ENCODE data around the gene XYLT1.

XYLT1 gene

DNA sequence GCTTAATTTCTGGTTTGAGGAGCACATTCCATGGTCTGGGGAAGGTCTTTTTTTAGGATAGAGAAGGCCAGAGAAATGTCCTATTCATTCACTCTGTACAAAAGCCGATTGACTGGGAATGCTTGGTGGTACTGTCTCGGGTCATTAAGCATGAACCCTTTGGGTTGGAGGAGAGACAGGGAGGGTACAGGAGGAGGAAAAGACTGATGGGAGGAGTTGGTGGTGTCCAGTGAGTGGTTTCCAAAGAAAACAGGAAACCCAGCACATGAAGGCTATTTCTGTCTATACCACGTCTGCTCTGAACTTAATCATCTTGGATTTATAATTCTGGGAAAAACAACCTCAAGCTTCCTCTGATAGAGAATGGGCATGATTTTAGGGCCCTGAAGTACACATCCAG lies 111.9 kb downstream of the XYLT1 start:
- TF ChIP-seq BACH2 (CRISPR knock-in tag; IDR thresholded peaks at IDR 0.05; ENCODE audit: borderline replicate concordance) (no peak), ZNF70 (CRISPR knock-in tag; IDR thresholded peaks at IDR 0.05) (no peak), ARNTL (CRISPR knock-in tag; IDR thresholded peaks at IDR 0.05; ENCODE audit: borderline replicate concordance, low read depth) (no peak), ZC3H10 (CRISPR knock-in tag; IDR thresholded peaks at IDR 0.05) (no peak), ZNF565 (CRISPR knock-in tag; conservative IDR thresholded peaks at IDR 0.05; ENCODE audit: low read depth) (no peak), GLIS3 (CRISPR knock-in tag; IDR thresholded peaks at IDR 0.05) (no peak), ISL1 (CRISPR knock-in tag; IDR thresholded peaks at IDR 0.05) (no peak), ZFP3 (CRISPR knock-in tag; IDR thresholded peaks at IDR 0.05) (no peak), CSRNP3 (CRISPR knock-in tag; IDR thresholded peaks at IDR 0.05) (no peak), TOX (CRISPR knock-in tag; IDR thresholded peaks at IDR 0.05; ENCODE audit: borderline replicate concordance) (no peak), POU6F1 (CRISPR knock-in tag; IDR thresholded peaks at IDR 0.05; ENCODE audit: borderline replicate concordance, low read depth) (no peak), CSDC2 (CRISPR knock-in tag; IDR thresholded peaks at IDR 0.05) (no peak), PATZ1 (CRISPR knock-in tag; IDR thresholded peaks at IDR 0.05; ENCODE audit: borderline replicate concordance) (no peak), OSR1 (CRISPR knock-in tag; IDR thresholded peaks at IDR 0.05) (no peak), ZNF8 (CRISPR knock-in tag; IDR thresholded peaks at IDR 0.05) (no peak)
- TF ChIP-seq, protein P1, sequence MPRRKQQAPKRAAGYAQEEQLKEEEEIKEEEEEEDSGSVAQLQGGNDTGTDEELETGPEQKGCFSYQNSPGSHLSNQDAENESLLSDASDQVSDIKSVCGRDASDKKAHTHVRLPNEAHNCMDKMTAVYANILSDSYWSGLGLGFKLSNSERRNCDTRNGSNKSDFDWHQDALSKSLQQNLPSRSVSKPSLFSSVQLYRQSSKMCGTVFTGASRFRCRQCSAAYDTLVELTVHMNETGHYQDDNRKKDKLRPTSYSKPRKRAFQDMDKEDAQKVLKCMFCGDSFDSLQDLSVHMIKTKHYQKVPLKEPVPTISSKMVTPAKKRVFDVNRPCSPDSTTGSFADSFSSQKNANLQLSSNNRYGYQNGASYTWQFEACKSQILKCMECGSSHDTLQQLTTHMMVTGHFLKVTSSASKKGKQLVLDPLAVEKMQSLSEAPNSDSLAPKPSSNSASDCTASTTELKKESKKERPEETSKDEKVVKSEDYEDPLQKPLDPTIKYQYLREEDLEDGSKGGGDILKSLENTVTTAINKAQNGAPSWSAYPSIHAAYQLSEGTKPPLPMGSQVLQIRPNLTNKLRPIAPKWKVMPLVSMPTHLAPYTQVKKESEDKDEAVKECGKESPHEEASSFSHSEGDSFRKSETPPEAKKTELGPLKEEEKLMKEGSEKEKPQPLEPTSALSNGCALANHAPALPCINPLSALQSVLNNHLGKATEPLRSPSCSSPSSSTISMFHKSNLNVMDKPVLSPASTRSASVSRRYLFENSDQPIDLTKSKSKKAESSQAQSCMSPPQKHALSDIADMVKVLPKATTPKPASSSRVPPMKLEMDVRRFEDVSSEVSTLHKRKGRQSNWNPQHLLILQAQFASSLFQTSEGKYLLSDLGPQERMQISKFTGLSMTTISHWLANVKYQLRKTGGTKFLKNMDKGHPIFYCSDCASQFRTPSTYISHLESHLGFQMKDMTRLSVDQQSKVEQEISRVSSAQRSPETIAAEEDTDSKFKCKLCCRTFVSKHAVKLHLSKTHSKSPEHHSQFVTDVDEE (CRISPR knock-in tag; IDR thresholded peaks at IDR 0.05): no peak

GRCh38 chr16:17358355-17358754 lies 112.4 kb downstream of the XYLT1 start:
- TF ChIP-seq ISL1 (CRISPR knock-in tag; IDR thresholded peaks at IDR 0.05) (no peak), GLIS3 (CRISPR knock-in tag; IDR thresholded peaks at IDR 0.05) (no peak), POU6F1 (CRISPR knock-in tag; IDR thresholded peaks at IDR 0.05; ENCODE audit: borderline replicate concordance, low read depth) (no peak), ESRRG (CRISPR knock-in tag; IDR thresholded peaks at IDR 0.05) (no peak), ZNF70 (CRISPR knock-in tag; IDR thresholded peaks at IDR 0.05) (no peak), RARB (CRISPR knock-in tag; IDR thresholded peaks at IDR 0.05) (no peak), CSDC2 (CRISPR knock-in tag; IDR thresholded peaks at IDR 0.05) (no peak), SNAI2 (CRISPR knock-in tag; IDR thresholded peaks at IDR 0.05) (no peak), ZNF8 (CRISPR knock-in tag; IDR thresholded peaks at IDR 0.05) (no peak), BACH2 (CRISPR knock-in tag; IDR thresholded peaks at IDR 0.05; ENCODE audit: borderline replicate concordance) (no peak), OSR1 (CRISPR knock-in tag; IDR thresholded peaks at IDR 0.05) (no peak), CSRNP3 (CRISPR knock-in tag; IDR thresholded peaks at IDR 0.05) (no peak), ZFP30 (CRISPR knock-in tag; IDR thresholded peaks at IDR 0.05) (no peak), TCF4 (CRISPR knock-in tag; IDR thresholded peaks at IDR 0.05; ENCODE audit: borderline replicate concordance) (no peak)
- ATAC-seq: no peak

More for the DNA sequence above, 111.9 kb downstream of the XYLT1 start:
- no peak for ATAC-seq
